Right kidney (tissue), 1 donor: ENCODE results near the gene RAB19.
A peak's percentile ranks its signal among the peaks of the same experiment; 100 is the strongest.
"Not testable (repeated sequence)": the region's sequence is repeated elsewhere in the genome, so short reads cannot be mapped to it uniquely, and the experiment has no call there.

ENCODE experiments used
- DNase-seq: peaks from one replicate; pipeline ENCODE4 v3.0.0-alpha.2; 2016

RAB19 gene

GRCh38 chr7:140400381-140400780 is 3.5 kb upstream of the RAB19 start:
- DNase-seq = no peak

GRCh38 chr7:140402178-140402835 is 1.6 kb upstream of the RAB19 start:
- DNase-seq = no peak

GRCh38 chr7:140404565-140405065 is 757 bp downstream of the RAB19 start:
- DNase-seq = peak; percentile 28

- DNase-seq = no peak
Measured at GRCh38 chr7:140415361-140415760, 11.5 kb downstream of the RAB19 start.

GRCh38 chr7:140415816-140416215 is 12.0 kb downstream of the RAB19 start:
- DNase-seq = not testable (repeated sequence)

GRCh38 chr7:140416560-140416959 is 12.7 kb downstream of the RAB19 start:
- no peak for DNase-seq

- DNase-seq = no peak
Measured at GRCh38 chr7:140417456-140418155, 13.7 kb downstream of the RAB19 start.

GRCh38 chr7:140418156-140418472 is 14.3 kb downstream of the RAB19 start:
- not testable (repeated sequence) for DNase-seq

- DNase-seq = no peak
Measured at GRCh38 chr7:140418653-140419052, 14.8 kb downstream of the RAB19 start.

GRCh38 chr7:140421521-140421920 is 17.7 kb downstream of the RAB19 start:
- no peak for DNase-seq

- no peak for DNase-seq
Measured at GRCh38 chr7:140423501-140423900, 19.6 kb downstream of the RAB19 start.

GRCh38 chr7:140425718-140426117 is 21.9 kb downstream of the RAB19 start:
- DNase-seq = no peak

- DNase-seq = no peak
Measured at GRCh38 chr7:140426130-140426529, 22.3 kb downstream of the RAB19 start.

GRCh38 chr7:140433396-140433795 is 29.5 kb downstream of the RAB19 start:
- DNase-seq = no peak

GRCh38 chr7:140435252-140435895 is 31.5 kb downstream of the RAB19 start:
- DNase-seq = peak; percentile 22

- no peak for DNase-seq
Measured at GRCh38 chr7:140439359-140439758, 35.5 kb downstream of the RAB19 start.

- no peak for DNase-seq
Measured at GRCh38 chr7:140440593-140440992, 36.7 kb downstream of the RAB19 start.

- DNase-seq = no peak
Measured at GRCh38 chr7:140441519-140441918, 37.7 kb downstream of the RAB19 start.

- no peak for DNase-seq
Measured at GRCh38 chr7:140446467-140446866, 42.6 kb downstream of the RAB19 start.

- DNase-seq = no peak
Measured at GRCh38 chr7:140447841-140448240, 44.0 kb downstream of the RAB19 start.

GRCh38 chr7:140448781-140449480 is 45.1 kb downstream of the RAB19 start:
- DNase-seq = no peak

- DNase-seq = no peak
Measured at GRCh38 chr7:140451716-140452115, 47.9 kb downstream of the RAB19 start.

- DNase-seq = no peak
Measured at GRCh38 chr7:140453273-140453672, 49.4 kb downstream of the RAB19 start.
